Mucosa of stomach (tissue), 1 donor: ENCODE measurements around the gene GPD1L.

ENCODE experiments used
- H3K27me3 ChIP-seq: one replicate; pipeline ENCODE4 v1.7.0; 2013; ENCODE audit warnings: mild to moderate bottlenecking, low read length; ENCODE audit not compliant: control insufficient read depth, insufficient read depth
- H3K36me3 ChIP-seq: one replicate; pipeline ENCODE4 v1.7.0; 2013; ENCODE audit warnings: low read length; ENCODE audit not compliant: control insufficient read depth, insufficient read depth
- H3K4me1 ChIP-seq: one replicate; pipeline ENCODE4 v1.7.0; 2013; ENCODE audit warnings: mild to moderate bottlenecking, low read length; ENCODE audit not compliant: control insufficient read depth, insufficient read depth
- H3K4me3 ChIP-seq: one replicate; pipeline ENCODE4 v1.7.0; 2013; ENCODE audit warnings: low read length
- H3K9ac ChIP-seq: one replicate; pipeline ENCODE4 v1.7.0; 2013; ENCODE audit warnings: mild to moderate bottlenecking, low read length, moderate library complexity
- H3K9me3 ChIP-seq: one replicate; pipeline ENCODE4 v1.7.0; 2013; ENCODE audit warnings: mild to moderate bottlenecking, low read length, moderate library complexity; ENCODE audit not compliant: control insufficient read depth
- donor health status: Pancreatic carcinoma.

GPD1L gene

GRCh38 chr3:32143849-32144757, 37.7 kb downstream of the GPD1L start:
- no peaks in the 10 kb centered on the region for H3K9me3 ChIP-seq
- no peaks in the 10 kb centered on the region for H3K36me3 ChIP-seq
- H3K9ac ChIP-seq, result no peak overlapping the region
- no peak overlapping the region for H3K4me3 ChIP-seq
- no peaks in the 10 kb centered on the region for H3K27me3 ChIP-seq
- no peaks in the 10 kb centered on the region for H3K4me1 ChIP-seq

- H3K4me1 ChIP-seq, result no peaks in the 10 kb centered on the region
- H3K9me3 ChIP-seq, result no peaks in the 10 kb centered on the region
- H3K4me3 ChIP-seq, result no peak overlapping the region
- H3K27me3 ChIP-seq, result no peaks in the 10 kb centered on the region
- H3K36me3 ChIP-seq, result no peaks in the 10 kb centered on the region
- no peak overlapping the region for H3K9ac ChIP-seq
Observed at GRCh38 chr3:32146746-32147211, 40.4 kb downstream of the GPD1L start.

- Histone ChIP-seq H3K4me1 (no peaks in the 10 kb centered on the region), H3K36me3 (no peaks in the 10 kb centered on the region), H3K4me3 (no peak overlapping the region), H3K9me3 (no peaks in the 10 kb centered on the region), H3K9ac (no peak overlapping the region), H3K27me3 (no peaks in the 10 kb centered on the region)
Observed at GRCh38 chr3:32147509-32147908, 41.1 kb downstream of the GPD1L start.

GRCh38 chr3:32147933-32148332, 41.5 kb downstream of the GPD1L start:
- H3K4me3 ChIP-seq, result no peak overlapping the region
- no peaks in the 10 kb centered on the region for H3K4me1 ChIP-seq
- no peaks in the 10 kb centered on the region for H3K27me3 ChIP-seq
- H3K9me3 ChIP-seq, result no peaks in the 10 kb centered on the region
- no peaks in the 10 kb centered on the region for H3K36me3 ChIP-seq
- no peak overlapping the region for H3K9ac ChIP-seq

- Histone ChIP-seq H3K27me3 (no peaks in the 10 kb centered on the region), H3K4me3 (no peak overlapping the region), H3K4me1 (no peaks in the 10 kb centered on the region), H3K9ac (no peak overlapping the region), H3K36me3 (no peaks in the 10 kb centered on the region), H3K9me3 (no peaks in the 10 kb centered on the region)
Observed at GRCh38 chr3:32148351-32148750, 41.9 kb downstream of the GPD1L start.

GRCh38 chr3:32153414-32154204, 47.2 kb downstream of the GPD1L start:
- Histone ChIP-seq H3K36me3 (peaks cover 4% of the 10 kb centered on the region), H3K27me3 (no peaks in the 10 kb centered on the region), H3K4me1 (no peaks in the 10 kb centered on the region), H3K9me3 (no peaks in the 10 kb centered on the region), H3K9ac (no peak overlapping the region), H3K4me3 (no peak overlapping the region)

GRCh38 chr3:32154205-32154579, 47.8 kb downstream of the GPD1L start:
- no peaks in the 10 kb centered on the region for H3K9me3 ChIP-seq
- no peaks in the 10 kb centered on the region for H3K4me1 ChIP-seq
- no peaks in the 10 kb centered on the region for H3K27me3 ChIP-seq
- no peak overlapping the region for H3K9ac ChIP-seq
- H3K4me3 ChIP-seq, result no peak overlapping the region
- peaks cover 4% of the 10 kb centered on the region for H3K36me3 ChIP-seq

GRCh38 chr3:32155117-32155516, 48.7 kb downstream of the GPD1L start:
- Histone ChIP-seq H3K36me3 (peaks cover 4% of the 10 kb centered on the region), H3K4me1 (no peaks in the 10 kb centered on the region), H3K4me3 (no peak overlapping the region), H3K9ac (no peak overlapping the region), H3K9me3 (no peaks in the 10 kb centered on the region), H3K27me3 (no peaks in the 10 kb centered on the region)

GRCh38 chr3:32157600-32158264, 51.3 kb downstream of the GPD1L start:
- no peaks in the 10 kb centered on the region for H3K4me1 ChIP-seq
- H3K9ac ChIP-seq, result no peak overlapping the region
- H3K4me3 ChIP-seq, result no peak overlapping the region
- no peaks in the 10 kb centered on the region for H3K9me3 ChIP-seq
- peaks cover 4% of the 10 kb centered on the region for H3K36me3 ChIP-seq
- no peaks in the 10 kb centered on the region for H3K27me3 ChIP-seq

GRCh38 chr3:32160706-32161214, 54.3 kb downstream of the GPD1L start:
- H3K4me1 ChIP-seq, result no peaks in the 10 kb centered on the region
- H3K9me3 ChIP-seq, result no peaks in the 10 kb centered on the region
- no peaks in the 10 kb centered on the region for H3K27me3 ChIP-seq
- H3K36me3 ChIP-seq, result peaks cover 8% of the 10 kb centered on the region
- H3K9ac ChIP-seq, result no peak overlapping the region
- no peak overlapping the region for H3K4me3 ChIP-seq

GRCh38 chr3:32165442-32165841, 59.0 kb downstream of the GPD1L start:
- Histone ChIP-seq H3K9ac (no peak overlapping the region), H3K36me3 (peaks cover 10% of the 10 kb centered on the region), H3K4me3 (no peak overlapping the region), H3K4me1 (no peaks in the 10 kb centered on the region), H3K27me3 (no peaks in the 10 kb centered on the region), H3K9me3 (no peaks in the 10 kb centered on the region)
